A673 (cell line): ENCODE measurements around the gene NEK6. TPM values are rescaled to one million over a fixed set of nuclear protein-coding genes. Genes with fewer than 3 reads are reported as not detected.

ENCODE experiments used
- BruUV-seq: library from RNA; stranded (reverse); fragments of 400-500 nt; replicated peaks from 2 replicates; lab custom pipeline; 2021; lab: Mats Ljungman, UMichigan
- CTCF ChIA-PET: fragments of 300-600 bp; sonication (Branson Sonifier 250); formaldehyde crosslinking; loops from one replicate; lab custom pipeline; 2022; ENCODE audit warnings: antibody characterized with exemption; lab: Charles Lee
- POLR2A ChIA-PET: fragments of 300-600 bp; sonication (Branson Sonifier 250); formaldehyde crosslinking; loops from one replicate; lab custom pipeline; 2022; ENCODE audit warnings: antibody characterized with exemption; ENCODE audit not compliant: low non-redundant PET; lab: Charles Lee
- DNase-seq: peaks from one replicate; pipeline ENCODE4 v3.0.0-alpha.2; 2015; ENCODE audit warnings: low spot score
- H3K27ac ChIP-seq: fragments of 200-600 bp; sonication (generic); 2 replicates; pipeline ENCODE4 v1.5.1; 2016; ENCODE audit warnings: mixed run types, low read depth, mild to moderate bottlenecking, mixed read lengths, antibody characterized with exemption, low read length; ENCODE audit not compliant: poor library complexity, severe bottlenecking
- H3K27me3 ChIP-seq: fragments of 200-600 bp; sonication (generic); replicated peaks from 2 replicates; pipeline ENCODE4 v1.6.1; 2017; ENCODE audit warnings: mixed run types, low read depth, mild to moderate bottlenecking, mixed read lengths, antibody characterized with exemption, low read length; ENCODE audit not compliant: insufficient read depth, poor library complexity
- H3K36me3 ChIP-seq: fragments of 200-600 bp; sonication (generic); 2 replicates; pipeline ENCODE4 v1.6.1; 2016; ENCODE audit warnings: mixed run types, mild to moderate bottlenecking, mixed read lengths, antibody characterized with exemption, low read length; ENCODE audit not compliant: insufficient read depth, poor library complexity, severe bottlenecking
- H3K4me1 ChIP-seq: fragments of 200-600 bp; sonication (generic); 2 replicates; pipeline ENCODE4 v1.6.1; 2017; ENCODE audit warnings: mixed run types, mild to moderate bottlenecking, mixed read lengths, antibody characterized with exemption, low read length; ENCODE audit not compliant: insufficient read depth, poor library complexity, severe bottlenecking
- H3K4me3 ChIP-seq: fragments of 200-600 bp; sonication (generic); 2 replicates; pipeline ENCODE4 v1.5.1; 2016; ENCODE audit warnings: low read depth, mixed run types, mild to moderate bottlenecking, mixed read lengths, low read length; ENCODE audit not compliant: poor library complexity, severe bottlenecking
- H3K9me3 ChIP-seq: fragments of 200-600 bp; sonication (generic); 2 replicates; pipeline ENCODE4 v1.6.1; 2016; ENCODE audit warnings: mixed run types, low read depth, mild to moderate bottlenecking, mixed read lengths, antibody characterized with exemption, low read length; ENCODE audit not compliant: poor library complexity, severe bottlenecking
- EZH2 ChIP-seq: fragments of 200-600 bp; sonication (generic); IDR thresholded peaks from 2 replicates; pipeline ENCODE4 v1.6.1; 2017; ENCODE audit warnings: borderline replicate concordance, low read depth, mild to moderate bottlenecking, mixed read lengths, antibody characterized with exemption, low read length; ENCODE audit not compliant: poor library complexity, severe bottlenecking
- intact Hi-C: fragments of 100-400 bp; cut with micrococcal nuclease; formaldehyde crosslinking; loops from one replicate; pipeline ENCODE4 v1.10.0; 2022; ENCODE audit not compliant: unreplicated experiment
- total RNA-seq: library from RNA; stranded (reverse); gene quantifications from 2 replicates; pipeline ENCODE4 v1.2.3, GENCODE V29; 2021
- TF ChIP-seq, protein P1 (sequence below): fragments of 300-800, 200-600 bp; sonication (generic); conservative IDR thresholded peaks from 2 replicates; pipeline ENCODE4 v1.5.1; 2017; ENCODE audit warnings: low read depth, mild to moderate bottlenecking, antibody characterized with exemption, low read length, moderate library complexity, mixed read lengths

Gene NEK6
- total RNA-seq, 1 experiment from 2014 or later, result 23.3 TPM

DNA sequence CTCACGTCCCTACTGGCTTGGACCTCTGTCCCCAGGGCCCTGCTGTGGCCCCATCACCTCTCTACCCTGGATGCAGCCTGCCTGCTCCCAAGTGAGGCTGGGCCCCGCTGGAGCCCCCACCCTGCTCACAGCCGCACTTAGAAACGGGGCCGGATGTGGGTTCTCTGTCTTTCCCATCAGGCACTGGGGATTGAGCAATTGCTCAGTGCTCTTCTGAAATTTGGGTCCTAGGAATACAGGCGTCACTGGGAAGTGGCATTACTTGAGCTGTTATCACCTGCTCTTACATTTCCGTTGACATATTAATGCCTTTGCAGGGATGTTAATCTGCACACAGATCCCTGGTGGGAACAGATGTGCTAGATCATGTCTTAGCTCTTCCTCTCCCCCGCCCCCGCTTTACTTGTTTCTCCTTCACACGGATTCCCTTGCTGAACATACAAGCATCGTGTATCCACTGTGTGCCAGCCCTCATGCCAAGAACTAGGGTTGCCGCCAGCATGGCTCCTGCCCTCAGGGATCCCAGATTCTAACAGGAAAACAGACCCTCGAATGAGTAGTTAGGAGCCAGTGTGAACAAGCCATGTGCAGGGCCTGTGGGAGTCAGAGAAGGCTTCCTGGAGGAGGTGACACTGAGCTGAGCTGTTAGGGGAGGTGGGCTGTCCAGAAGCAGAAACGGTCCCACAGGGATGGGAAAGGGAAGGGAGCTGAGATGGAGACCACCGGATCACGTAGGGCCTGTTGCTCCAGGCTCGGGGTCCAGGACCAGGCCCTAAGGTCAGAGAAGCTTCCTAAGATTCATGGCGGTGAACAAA is 65.1 kb downstream of the NEK6 start:
- BruUV-seq, result no TSS peak
- no peak for DNase-seq
- ChIA-PET POLR2A (no interaction called here), CTCF (no interaction called here)
- Histone ChIP-seq H3K27me3 (no peaks in the 10 kb centered on the region), H3K27ac (no peak overlapping the region), H3K36me3 (peaks cover 14% of the 10 kb centered on the region), H3K4me1 (no peaks in the 10 kb centered on the region), H3K9me3 (no peaks in the 10 kb centered on the region), H3K4me3 (no peak overlapping the region)
- TF ChIP-seq EZH2, result no peak
- TF ChIP-seq, protein P1, sequence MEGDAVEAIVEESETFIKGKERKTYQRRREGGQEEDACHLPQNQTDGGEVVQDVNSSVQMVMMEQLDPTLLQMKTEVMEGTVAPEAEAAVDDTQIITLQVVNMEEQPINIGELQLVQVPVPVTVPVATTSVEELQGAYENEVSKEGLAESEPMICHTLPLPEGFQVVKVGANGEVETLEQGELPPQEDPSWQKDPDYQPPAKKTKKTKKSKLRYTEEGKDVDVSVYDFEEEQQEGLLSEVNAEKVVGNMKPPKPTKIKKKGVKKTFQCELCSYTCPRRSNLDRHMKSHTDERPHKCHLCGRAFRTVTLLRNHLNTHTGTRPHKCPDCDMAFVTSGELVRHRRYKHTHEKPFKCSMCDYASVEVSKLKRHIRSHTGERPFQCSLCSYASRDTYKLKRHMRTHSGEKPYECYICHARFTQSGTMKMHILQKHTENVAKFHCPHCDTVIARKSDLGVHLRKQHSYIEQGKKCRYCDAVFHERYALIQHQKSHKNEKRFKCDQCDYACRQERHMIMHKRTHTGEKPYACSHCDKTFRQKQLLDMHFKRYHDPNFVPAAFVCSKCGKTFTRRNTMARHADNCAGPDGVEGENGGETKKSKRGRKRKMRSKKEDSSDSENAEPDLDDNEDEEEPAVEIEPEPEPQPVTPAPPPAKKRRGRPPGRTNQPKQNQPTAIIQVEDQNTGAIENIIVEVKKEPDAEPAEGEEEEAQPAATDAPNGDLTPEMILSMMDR, result no peak
- intact Hi-C loops, result loop anchor here (10.0 kb wide), 1 partner anchor 918 kb away; no protein-coding TSS in a partner anchor

GRCh38 chr9:124323904-124324303 is 66.2 kb downstream of the NEK6 start:
- POLR2A ChIA-PET, result no interaction called here
- Histone ChIP-seq H3K27me3 (no peaks in the 10 kb centered on the region), H3K4me3 (no peak overlapping the region), H3K27ac (no peak overlapping the region), H3K9me3 (no peaks in the 10 kb centered on the region), H3K4me1 (no peaks in the 10 kb centered on the region), H3K36me3 (peaks cover 14% of the 10 kb centered on the region)
- no TSS peak for BruUV-seq
- intact Hi-C loops, result loop anchor here (10.0 kb wide), 1 partner anchor 919 kb away; no protein-coding TSS in a partner anchor
- TF ChIP-seq, protein P1, result no peak
- no peak for TF ChIP-seq EZH2
- CTCF ChIA-PET, result no interaction called here
- DNase-seq, result no peak

- Histone ChIP-seq H3K4me1 (no peaks in the 10 kb centered on the region), H3K9me3 (no peaks in the 10 kb centered on the region), H3K27me3 (no peaks in the 10 kb centered on the region), H3K4me3 (no peak overlapping the region), H3K36me3 (peaks cover 14% of the 10 kb centered on the region), H3K27ac (no peak overlapping the region)
- CTCF ChIA-PET, result no interaction called here
- TF ChIP-seq, protein P1, result no peak
- no peak for TF ChIP-seq EZH2
- BruUV-seq, result no TSS peak
- intact Hi-C loops, result loop anchor here (10.0 kb wide), 1 partner anchor 921 kb away; no protein-coding TSS in a partner anchor
- POLR2A ChIA-PET, result interaction anchor here (0.6 kb wide), 1 partner anchor 1002 kb away, joined by 16 read pairs; no protein-coding TSS in a partner anchor
- no peak for DNase-seq
Measured at GRCh38 chr9:124325816-124326215, 68.1 kb downstream of the NEK6 start.
